GM12892 (cell line): ENCODE results near the gene VGF.
"Not testable (repeated sequence)": the region's sequence is repeated elsewhere in the genome, so short reads cannot be mapped to it uniquely, and the experiment has no call there.

Source experiments
- DNase-seq: peaks from one replicate; pipeline ENCODE4 v3.0.0; 2011; ENCODE audit not compliant: insufficient read length
- FAIRE-seq: peaks from 2 replicates; lab custom pipeline; 2011; peaks lifted over from hg19 to GRCh38; lab: Jason Lieb, UNC
- POLR2A ChIP-seq: IDR thresholded peaks from 2 replicates; pipeline ENCODE4 v1.6.1; 2011; ENCODE audit warnings: low read depth, low read length, control low read depth
- POLR2AphosphoS5 ChIP-seq: IDR thresholded peaks from 2 replicates; pipeline ENCODE4 v1.6.1; 2011; ENCODE audit warnings: low read depth, low read length, control low read depth
- TAF1 ChIP-seq: IDR thresholded peaks from 2 replicates; pipeline ENCODE4 v1.6.1; 2011; ENCODE audit warnings: low read depth, mild to moderate bottlenecking, control low read depth, low read length, borderline replicate concordance

Gene VGF

DNA sequence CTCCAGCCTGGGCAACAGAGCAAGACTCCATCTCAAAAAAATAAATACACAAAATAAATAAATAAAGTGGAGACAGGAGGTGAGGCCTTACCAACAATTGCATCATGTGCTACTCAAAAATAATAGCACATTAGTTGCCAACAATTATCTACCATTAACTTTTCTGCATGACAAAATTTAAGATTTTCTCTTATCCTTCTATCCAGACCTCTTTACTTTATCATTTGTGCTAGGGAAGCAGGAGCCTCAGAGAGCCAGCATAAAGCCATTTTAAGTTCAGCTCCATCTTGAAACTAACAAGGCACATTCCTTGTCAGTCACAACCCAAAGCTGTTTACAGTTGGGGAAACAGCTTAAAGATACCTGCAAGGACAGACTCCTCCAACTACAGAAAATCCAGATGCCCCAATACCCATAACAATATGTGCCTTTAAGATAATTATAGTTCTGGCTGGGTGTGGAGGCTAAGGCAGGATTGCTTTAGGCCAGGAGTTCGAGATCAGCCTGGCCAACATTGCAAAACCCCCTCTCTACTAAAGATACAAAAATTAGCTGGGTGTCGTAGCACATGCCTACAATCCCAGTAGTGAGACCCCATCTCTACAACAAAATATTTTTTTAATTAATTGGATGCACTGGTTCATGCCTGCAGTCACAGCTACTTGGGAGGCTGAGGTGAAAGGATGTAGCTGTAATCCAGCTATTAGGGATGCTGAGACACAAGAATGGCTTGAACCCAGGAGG is 13.3 kb downstream of the VGF start:
- FAIRE-seq (no peak), DNase-seq (no peak)
- TF ChIP-seq POLR2AphosphoS5 (no peak), TAF1 (no peak), POLR2A (no peak)

DNA sequence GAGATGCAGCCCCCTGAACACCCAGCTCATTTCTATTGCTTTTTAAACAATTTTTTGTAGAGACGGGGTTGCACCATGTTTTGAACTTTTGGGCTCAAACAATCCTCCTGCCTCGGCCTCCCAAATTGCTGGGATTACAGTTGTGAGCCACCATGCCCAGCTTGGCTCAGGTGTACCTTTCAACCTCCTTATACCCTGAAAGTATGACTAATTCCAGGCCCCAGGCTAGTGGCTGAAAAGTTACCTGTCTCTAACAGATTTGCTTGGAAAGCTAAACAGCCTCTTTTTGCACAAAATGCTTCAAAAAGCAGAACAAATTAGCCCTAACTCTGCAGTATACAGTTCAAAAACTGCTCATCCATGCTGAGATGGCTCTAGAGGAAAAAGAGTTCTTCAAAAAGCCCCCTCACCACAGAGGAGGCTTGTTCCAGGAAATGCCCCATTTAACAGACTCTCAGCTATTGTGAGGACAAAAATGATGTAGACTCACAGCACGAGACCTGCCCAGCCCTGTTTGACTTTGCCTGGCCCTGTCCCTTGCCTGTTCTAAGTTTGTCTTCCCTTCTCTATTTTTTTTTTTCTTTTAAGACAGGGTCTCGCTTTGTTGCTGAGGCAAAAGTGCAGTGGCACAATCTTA is 24.5 kb downstream of the VGF start:
- TF ChIP-seq POLR2AphosphoS5, result no peak
- DNase-seq, result no peak
- FAIRE-seq, result no peak

DNA sequence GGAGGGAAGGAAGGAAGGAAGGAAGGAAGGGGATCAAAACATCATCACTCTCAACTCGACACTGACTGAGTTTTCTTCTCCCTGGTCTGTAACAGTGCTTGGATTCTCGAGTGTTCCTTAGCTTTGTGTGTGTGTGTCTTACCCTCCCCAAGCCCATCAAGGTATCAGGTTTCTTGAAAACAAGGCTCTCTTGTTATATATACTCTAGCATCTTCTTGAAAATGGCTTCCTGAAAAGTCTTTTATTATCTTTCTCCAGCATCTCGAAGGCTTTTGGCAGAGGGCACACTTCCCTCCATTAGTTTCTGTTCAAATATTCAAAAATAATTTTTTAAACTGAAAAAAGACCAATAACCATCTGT is 25.1 kb downstream of the VGF start:
- no peak for TF ChIP-seq POLR2A
- no peak for TF ChIP-seq TAF1
- no peak for TF ChIP-seq POLR2AphosphoS5
- DNase-seq, result no peak
- no peak for FAIRE-seq

DNA sequence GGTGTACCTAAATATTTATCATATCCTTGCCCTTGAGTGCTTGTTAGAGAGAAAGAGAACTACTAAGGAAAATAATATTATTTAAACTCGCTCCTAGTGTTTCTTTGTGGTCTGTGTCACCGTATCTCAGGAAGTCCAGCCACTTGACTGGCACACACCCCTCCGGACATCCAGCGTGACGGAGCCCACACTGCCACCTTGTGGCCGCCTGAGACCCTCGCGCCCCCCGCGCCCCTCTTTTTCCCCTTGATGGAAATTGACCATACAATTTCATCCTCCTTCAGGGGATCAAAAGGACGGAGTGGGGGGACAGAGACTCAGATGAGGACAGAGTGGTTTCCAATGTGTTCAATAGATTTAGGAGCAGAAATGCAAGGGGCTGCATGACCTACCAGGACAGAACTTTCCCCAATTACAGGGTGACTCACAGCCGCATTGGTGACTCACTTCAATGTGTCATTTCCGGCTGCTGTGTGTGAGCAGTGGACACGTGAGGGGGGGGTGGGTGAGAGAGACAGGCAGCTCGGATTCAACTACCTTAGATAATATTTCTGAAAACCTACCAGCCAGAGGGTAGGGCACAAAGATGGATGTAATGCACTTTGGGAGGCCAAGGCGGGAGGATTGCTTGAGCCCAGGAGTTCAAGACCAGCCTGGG is 27.0 kb downstream of the VGF start:
- TF ChIP-seq TAF1, result no peak
- TF ChIP-seq POLR2A, result no peak
- TF ChIP-seq POLR2AphosphoS5, result no peak
- peak; percentile 46 for DNase-seq
- peak; percentile 87 for FAIRE-seq

DNA sequence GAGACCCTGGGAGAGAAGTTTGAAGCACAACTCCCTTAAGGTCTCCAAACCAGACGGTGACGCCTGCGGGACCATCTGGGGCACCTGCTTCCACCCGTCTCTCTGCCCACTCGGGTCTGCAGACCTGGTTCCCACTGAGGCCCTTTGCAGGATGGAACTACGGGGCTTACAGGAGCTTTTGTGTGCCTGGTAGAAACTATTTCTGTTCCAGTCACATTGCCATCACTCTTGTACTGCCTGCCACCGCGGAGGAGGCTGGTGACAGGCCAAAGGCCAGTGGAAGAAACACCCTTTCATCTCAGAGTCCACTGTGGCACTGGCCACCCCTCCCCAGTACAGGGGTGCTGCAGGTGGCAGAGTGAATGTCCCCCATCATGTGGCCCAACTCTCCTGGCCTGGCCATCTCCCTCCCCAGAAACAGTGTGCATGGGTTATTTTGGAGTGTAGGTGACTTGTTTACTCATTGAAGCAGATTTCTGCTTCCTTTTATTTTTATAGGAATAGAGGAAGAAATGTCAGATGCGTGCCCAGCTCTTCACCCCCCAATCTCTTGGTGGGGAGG is 27.6 kb downstream of the VGF start:
- no peak for TF ChIP-seq TAF1
- TF ChIP-seq POLR2A, result no peak
- no peak for TF ChIP-seq POLR2AphosphoS5

DNA sequence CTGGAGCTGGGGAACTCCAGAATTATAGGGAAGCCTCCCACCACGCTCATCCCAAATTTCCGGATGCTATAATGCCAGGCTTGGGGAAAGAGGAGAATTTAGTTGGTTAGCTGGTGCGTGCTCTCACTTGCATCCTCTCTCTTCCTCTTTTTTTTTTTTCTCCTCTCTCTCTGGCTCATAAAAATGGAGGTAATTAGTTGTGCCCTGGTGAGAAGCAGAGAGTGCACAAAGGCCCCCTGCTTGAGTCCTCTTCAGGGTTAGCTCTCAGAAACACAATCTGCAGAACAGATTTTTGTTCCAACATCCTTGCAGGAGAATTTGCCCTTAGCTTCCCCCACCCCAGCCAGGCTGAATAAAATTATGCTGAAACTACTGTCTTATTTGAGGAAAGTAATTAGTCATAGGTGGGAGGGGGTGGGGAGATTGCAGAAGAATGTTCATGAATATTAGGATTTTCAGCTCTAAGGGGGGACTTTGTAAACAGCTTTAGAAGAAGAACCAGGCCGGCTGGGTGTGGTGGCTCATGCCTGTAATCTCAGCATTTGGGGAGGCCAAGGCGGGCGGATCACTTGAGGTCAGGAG is 30.9 kb downstream of the VGF start:
- TF ChIP-seq TAF1, result no peak
- no peak for TF ChIP-seq POLR2AphosphoS5
- no peak for TF ChIP-seq POLR2A
- DNase-seq (no peak), FAIRE-seq (no peak)

More for the DNA sequence above, 27.6 kb downstream of the VGF start:
- DNase-seq, result no peak
- FAIRE-seq, result no peak

DNA sequence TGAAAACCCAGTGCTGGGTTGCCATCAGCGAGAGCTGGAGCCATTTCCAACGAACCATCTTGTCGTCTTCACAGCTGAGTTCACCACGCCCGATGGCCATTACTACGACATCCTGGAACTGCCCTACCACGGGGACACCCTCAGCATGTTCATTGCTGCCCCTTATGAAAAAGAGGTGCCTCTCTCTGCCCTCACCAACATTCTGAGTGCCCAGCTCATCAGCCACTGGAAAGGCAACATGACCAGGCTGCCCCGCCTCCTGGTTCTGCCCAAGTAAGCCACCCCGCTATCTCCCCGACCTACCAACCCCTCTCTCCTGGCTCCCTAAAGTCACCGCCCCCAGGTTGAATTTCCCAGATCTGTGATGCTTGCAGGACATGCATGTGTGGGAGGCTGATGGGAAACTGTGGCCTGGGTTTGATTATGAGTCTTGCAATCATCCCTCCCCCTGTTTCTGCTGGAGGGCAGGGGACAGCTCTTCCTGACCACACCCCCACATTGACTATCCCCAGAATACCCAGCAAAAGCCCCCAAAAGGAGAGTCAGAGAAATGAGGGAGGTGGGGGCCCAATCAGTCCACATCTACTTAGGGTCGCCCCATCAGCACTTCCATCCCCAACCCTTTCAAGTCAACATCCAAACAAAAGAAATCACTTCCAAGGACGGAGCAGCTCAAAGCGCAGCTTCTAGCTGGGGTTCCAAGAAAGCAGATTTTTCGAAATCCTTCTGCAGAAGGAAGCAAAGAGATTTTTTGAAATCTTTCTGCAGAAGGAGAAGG is 31.6 kb downstream of the VGF start:
- FAIRE-seq (no peak), DNase-seq (no peak)
- TF ChIP-seq POLR2A (no peak), POLR2AphosphoS5 (no peak), TAF1 (no peak)

DNA sequence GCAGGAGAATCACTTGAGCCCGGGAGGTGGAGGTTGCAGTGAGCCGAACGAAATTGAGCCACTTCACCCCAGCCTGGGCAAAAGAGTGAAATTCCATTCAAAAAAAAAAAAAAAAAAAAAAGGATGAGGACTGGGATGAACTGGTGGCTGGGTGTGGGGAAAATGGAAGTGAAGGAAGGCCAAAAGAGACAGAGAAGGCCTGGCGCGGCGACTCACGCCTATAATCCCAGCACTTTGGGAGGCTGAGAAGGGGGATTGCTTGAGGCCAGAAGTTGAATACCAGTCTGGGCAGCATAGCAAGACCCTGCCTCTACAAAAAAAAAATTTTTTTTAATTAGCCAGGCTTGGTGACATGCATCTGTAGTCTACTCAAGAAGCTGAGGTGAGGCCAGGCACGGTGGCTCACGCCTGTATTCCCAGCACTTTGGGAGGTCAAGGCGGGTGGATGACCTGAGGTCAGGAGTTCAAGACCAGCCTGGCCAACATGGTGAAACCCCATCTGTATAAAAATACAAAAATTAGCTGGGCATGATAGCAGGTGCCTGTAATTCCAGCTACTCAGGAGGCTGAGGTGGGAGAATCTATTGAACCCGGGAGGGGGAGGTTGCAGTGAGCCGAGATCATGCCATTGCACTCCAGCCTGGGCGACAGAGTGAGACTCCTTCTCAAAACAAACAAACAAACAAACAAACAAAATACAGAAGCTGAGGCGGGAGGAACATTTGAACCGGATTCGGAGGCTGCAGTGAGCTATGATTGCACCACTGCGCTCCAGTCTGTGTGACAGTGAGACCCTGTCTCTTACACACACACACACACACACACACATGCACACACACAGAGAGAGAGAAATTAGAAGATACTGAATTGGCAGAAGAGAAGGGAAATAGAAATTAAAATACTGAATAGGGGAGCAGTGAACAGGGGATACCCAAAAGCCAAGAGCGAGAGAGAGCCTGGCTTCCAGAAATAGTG is 32.5 kb downstream of the VGF start:
- not testable (repeated sequence) for DNase-seq, FAIRE-seq

DNA sequence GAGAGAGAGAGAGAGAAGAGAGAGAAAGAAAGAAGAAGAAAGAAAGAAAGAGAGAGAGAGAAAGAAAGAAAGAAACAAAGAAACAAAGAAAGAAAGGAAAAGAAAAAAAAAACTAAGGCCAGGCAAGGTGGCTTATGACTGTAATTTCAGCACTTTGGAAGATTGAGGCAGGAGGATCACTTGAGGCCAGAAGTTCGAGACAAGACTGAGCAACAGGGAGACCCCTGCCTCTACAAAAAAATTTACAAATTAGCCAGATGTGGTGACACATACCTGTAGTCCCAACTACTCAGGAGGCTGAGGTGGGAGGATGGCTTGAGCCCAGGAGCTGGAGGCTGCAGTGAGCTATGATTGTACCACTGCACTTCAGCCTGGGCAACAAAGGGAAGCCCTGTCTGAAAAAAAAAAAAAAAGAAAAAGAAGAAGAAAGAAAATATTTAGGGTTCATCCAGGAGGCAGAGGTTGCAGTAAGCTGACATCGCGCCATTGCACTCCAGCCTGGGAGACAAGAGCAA is 35.7 kb downstream of the VGF start:
- DNase-seq, result no peak
- FAIRE-seq, result no peak
- no peak for TF ChIP-seq POLR2AphosphoS5
- TF ChIP-seq POLR2A, result no peak
- no peak for TF ChIP-seq TAF1
